GM21447 (cell line): ENCODE results near the gene MCL1.
"Not testable (repeated sequence)": the region's sequence is repeated elsewhere in the genome, so short reads cannot be mapped to it uniquely, and the experiment has no call there.

Experiments
- ATAC-seq: cut with Tn5 transposase; IDR thresholded peaks from one replicate; pipeline ENCODE4 v1.9.1; 2021; ENCODE audit not compliant: unreplicated experiment

MCL1 gene

GRCh38 chr1:150603711-150604110 lies 24.3 kb upstream of the MCL1 start:
- no peak for ATAC-seq

- ATAC-seq = not testable (repeated sequence)
Observed at GRCh38 chr1:150602372-150602771, 23.0 kb upstream of the MCL1 start.

DNA sequence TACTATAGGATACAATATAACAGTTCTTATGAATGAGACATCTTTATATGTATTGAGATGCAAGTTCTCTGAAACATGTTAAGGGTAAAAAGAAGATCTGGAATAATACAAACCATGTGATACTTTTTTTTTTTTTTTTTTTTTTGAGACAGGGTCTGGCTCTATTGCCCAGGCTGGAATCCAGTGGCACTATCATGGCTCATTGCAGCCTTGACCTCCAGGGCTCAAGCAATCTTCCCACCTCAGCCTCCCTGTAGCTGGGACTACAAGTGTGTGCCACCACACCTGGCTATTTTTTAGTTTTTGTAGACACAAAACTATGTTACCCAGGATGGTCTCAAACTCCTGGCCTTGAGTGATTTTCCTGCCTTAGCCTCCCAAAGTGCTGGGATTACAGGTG lies 22.1 kb upstream of the MCL1 start:
- ATAC-seq = no peak

DNA sequence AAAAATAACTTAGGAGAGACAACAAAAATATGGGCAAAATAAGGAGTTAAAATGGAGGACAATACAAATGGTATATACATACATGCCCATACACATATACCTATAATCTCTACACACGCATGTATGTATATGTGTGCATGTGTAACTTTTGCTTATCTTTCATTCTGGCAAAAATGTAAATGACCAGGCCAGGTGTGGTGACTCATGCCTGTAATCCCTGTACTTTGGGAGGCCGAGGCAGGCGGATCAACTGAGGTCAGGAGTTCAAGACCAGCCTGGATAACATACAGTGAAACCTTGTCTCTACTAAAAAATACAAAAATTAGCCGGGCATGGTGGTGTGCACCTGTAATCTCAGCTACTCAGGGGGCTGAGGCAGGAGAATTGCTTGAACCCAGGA lies 18.9 kb upstream of the MCL1 start:
- ATAC-seq = not testable (repeated sequence)

GRCh38 chr1:150596976-150597375 lies 17.6 kb upstream of the MCL1 start:
- no peak for ATAC-seq

- no peak for ATAC-seq
Observed at GRCh38 chr1:150596095-150596892, 16.9 kb upstream of the MCL1 start.

DNA sequence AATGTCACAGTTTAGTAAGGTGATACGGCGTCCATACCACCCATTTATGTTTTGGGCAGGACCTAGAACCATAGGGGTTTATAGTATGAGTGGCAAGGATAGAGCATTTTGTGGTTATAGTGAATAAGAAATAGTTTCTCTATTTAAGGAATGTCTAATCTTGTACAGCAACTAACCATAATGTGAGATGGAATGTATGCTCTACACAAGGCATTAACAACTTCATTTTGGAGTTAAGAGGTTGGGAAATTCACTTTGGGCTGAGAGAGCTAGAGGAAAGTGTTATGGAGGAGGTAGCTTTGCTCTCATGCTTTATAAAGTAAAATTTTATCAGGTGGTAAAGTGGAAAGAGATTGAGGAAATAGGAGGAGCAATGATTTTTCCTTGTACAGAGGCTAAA lies 3.0 kb upstream of the MCL1 start:
- no peak for ATAC-seq

- ATAC-seq = not testable (repeated sequence)
Observed at GRCh38 chr1:150581962-150582361, 2.6 kb upstream of the MCL1 start.

GRCh38 chr1:150581437-150581836 lies 2.0 kb upstream of the MCL1 start:
- ATAC-seq = not testable (repeated sequence)

DNA sequence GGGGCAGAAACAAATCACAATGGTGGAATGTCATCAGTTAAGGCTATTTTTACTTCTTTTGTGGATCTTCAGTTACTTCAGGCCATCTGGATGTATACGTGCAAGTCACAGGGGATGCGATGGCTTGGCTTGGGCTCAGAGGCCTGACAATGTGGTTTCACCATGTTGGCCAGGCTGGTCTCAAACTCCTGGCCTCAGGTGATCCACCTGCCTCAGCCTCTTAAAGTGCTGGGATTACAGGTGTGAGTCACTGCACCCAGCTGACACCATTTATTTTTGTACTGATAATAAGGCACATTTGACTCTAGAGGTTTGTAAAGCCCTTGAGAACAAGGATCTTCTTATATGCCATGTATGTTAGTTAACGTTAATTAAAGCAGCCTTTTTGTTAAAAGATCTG lies 1.6 kb upstream of the MCL1 start:
- ATAC-seq = not testable (repeated sequence)

- ATAC-seq = no peak
Observed at GRCh38 chr1:150579945-150580642, 684 bp upstream of the MCL1 start.

DNA sequence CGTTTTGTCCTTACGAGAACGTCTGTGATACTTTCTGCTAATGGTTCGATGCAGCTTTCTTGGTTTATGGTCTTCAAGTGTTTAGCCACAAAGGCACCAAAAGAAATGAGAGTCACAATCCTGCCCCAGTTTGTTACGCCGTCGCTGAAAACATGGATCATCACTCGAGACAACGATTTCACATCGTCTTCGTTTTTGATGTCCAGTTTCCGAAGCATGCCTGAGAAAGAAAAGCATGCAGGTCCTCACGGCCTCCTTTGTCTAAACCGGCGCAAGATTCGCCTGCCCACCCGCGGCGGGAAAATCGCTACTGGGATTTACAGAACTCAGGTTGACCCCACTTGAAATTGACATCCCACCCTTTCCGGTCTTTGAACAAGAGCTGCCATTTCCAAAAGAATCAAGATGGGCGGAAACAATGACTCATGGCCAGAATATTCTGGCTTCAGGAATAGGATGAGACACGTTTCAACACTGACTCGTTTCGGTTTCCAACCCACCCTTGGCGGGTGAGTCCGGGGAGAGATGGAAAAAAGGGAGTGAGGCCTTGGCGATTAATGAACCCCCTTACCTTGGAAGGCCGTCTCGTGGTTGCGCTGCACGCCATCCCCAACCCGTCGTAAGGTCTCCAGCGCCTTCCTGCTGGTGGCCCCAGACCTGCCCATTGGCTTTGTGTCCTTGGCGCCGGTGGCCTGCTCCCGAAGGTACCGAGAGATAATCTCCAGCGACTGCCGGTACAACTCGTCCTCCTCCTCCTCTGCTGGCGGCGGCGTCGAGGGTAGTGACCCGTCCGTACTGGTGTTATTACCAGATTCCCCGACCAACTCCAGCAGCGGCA lies 919 bp downstream of the MCL1 start:
- ATAC-seq = no peak

DNA sequence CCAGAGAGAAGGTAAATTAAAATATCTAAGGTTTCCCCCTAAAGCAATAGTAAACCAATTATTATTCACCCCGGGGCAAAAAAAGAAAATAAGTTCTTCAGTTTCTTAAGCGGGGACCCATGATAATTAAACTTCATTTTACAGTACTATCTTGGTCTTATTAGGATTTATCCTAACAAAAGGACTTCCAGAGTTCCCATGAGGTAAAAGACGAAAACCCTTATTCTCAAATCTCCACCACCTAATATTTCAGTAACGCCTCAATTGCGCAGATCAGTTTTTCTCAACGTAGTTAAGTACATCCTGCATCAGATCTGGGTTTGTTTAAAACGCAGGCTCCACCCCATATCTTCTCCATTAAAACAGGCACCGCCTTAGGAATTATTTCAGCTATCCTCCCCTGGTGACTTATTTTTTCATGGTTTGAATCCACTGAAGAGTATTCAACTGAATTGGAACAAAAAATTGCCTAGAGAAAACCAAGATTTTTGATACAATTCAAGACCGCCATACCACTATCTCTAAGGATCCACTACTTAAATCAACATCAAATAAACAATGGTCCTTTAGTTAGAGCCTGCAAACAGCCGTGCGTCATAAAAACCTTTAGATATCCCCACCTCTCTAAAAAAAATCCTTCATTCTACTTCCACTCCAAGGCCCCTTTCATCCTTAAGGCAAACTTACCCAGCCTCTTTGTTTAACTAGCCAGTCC lies 1.7 kb downstream of the MCL1 start:
- no peak for ATAC-seq

DNA sequence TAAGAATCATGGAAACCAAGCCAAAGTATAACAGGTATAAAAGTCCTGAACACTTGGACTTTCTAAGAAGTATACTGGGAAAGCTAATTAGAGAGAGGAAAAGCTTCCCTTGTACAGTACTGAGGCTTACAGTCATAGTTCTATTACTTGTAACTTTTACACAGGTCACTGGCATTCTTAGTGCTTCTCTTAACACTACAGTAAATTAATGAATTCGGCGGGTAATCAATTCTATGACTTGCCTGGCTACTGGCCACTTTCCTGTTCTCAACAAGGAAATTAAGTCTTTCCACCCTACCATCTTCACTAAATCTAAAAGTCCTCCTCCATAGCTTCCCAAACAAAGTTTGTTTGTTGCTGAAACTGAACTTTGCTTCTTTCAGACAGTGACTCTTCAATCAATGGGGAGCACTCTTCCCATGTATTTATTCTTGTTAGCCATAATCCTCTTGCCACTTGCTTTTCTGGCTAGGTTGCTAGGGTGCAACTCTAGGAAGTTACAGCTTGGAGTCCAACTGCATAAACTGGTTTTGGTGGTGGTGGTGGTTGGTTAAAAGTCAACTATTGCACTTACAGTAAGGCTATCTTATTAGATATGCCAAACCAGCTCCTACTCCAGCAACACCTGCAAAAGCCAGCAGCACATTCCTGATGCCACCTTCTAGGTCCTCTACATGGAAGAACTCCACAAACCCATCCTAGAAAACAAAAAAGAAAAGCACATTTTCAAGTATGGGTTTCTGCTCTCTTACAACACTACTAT lies 2.4 kb downstream of the MCL1 start:
- no peak for ATAC-seq

DNA sequence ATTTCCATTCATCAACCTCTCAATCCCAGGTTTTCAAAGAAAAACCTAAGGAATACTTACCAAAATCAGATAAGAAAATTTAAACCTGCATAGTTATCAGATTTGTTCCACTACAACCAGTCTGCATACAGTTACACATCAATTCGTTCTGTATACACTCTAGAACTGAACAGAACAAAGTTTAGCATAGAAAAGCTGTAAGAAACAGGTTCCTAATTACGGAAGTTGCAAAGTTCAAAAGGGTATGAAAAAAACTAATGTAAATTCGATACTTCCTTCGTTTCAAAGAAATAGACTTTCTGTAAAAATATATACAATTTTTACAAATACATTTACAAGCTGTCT lies 3.1 kb downstream of the MCL1 start:
- no peak for ATAC-seq

DNA sequence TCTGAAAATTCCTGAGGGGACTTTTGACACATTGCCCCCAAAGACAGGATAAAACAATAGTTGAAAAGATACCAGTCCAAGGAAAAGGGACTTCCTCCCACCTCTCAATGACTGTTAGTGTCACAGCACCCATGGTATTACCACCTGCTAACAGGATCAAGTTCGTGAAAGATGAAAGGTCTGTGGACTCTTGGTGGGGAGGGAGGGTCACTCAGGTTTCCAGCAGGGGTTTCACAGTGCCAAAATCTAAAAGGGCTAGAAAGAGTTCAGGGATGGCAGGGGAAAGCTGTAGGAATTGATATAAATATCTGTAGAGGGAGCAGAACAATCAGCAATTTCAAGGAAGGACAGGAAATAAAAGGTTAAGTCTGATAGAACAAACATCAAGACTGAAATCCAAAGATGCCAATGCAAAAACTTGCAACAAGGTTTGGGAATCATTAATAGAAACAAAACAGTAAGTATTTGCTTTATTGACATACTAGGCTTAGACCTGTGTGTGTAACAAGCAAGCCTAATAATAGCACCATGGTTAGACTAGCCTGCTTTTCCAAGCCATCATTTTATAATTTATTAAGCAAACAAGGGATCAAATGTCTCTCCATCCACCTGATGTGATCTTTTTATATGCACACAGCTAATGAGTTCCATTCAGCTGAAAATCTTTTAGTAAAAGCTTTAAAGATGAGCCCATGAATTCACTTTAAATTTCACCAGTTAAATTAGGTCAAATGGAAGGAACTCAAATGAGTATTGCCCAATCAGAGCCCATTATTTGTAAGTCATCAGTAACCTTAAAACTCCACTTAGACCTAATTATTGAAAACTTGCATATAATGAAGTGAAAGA lies 3.7 kb downstream of the MCL1 start:
- ATAC-seq = no peak

- no peak for ATAC-seq
Observed at GRCh38 chr1:150575072-150575489, 4.3 kb downstream of the MCL1 start.

DNA sequence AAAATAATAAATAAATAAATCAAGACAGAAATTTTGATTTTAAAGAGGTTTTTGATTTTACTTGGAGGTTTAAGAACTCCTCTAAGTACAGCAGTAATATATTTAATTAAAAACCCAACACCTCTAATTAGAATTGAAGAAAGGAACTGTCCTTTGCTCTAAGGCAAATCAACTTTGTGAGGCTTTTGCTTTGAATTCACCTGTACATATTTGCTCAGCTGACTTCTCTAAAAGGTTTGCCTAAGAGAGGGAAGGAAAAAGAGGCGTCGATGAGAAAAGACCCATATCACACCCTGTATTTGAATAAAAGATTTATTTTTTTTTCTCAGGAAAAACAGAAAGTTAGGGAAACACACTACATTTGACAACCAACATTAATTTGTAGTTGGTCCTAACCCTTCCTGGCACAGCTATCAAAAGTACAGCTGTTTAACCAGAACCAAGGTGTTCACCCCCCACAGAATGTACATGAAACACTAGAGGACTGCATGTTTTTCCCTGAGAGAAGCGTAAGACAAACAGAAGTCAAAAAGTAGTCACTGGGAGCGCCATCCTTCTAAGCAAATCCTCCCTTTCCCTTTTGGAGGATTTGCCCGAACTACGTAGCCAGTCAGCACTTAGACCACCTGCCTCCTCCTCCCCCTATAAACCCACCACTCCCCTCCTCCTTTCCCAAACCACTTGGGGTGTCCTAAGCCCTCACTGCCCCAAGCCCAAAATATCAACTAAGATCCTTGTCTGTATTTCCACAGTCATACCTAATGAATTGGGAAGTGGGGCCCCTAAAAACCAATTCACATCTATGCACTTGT lies 4.9 kb downstream of the MCL1 start:
- ATAC-seq = no peak

GRCh38 chr1:150573648-150574071 lies 5.8 kb downstream of the MCL1 start:
- ATAC-seq = not testable (repeated sequence)
